HUES6 (cell line): ENCODE data around the gene SNX5.

Source experiments
- H3K27ac ChIP-seq: 2 replicates; pipeline ENCODE4 v1.7.0; 2013; ENCODE audit warnings: low read depth, mild to moderate bottlenecking, low read length, inconsistent platforms
- H3K27me3 ChIP-seq: 2 replicates; pipeline ENCODE4 v1.6.1; 2013; ENCODE audit warnings: low read length; ENCODE audit not compliant: control insufficient read depth, insufficient read depth
- H3K36me3 ChIP-seq: 2 replicates; pipeline ENCODE4 v1.6.1; 2013; ENCODE audit warnings: low read length; ENCODE audit not compliant: control insufficient read depth, insufficient read depth
- H3K4me1 ChIP-seq: 2 replicates; pipeline ENCODE4 v1.6.1; 2013; ENCODE audit warnings: low read length; ENCODE audit not compliant: control insufficient read depth, insufficient read depth
- H3K4me3 ChIP-seq: 2 replicates; pipeline ENCODE4 v1.5.1; 2013; ENCODE audit warnings: low read depth, low read length
- H3K9ac ChIP-seq: one replicate; pipeline ENCODE4 v1.6.1; 2013; ENCODE audit warnings: mild to moderate bottlenecking, low read length
- H3K9me3 ChIP-seq: 2 replicates; pipeline ENCODE4 v1.6.1; 2013; ENCODE audit warnings: low read depth, low read length; ENCODE audit not compliant: control insufficient read depth, insufficient read depth

SNX5 gene

GRCh38 chr20:17928211-17928611 is 40.4 kb downstream of the SNX5 start:
- Histone ChIP-seq H3K9me3 (peaks cover 4% of the 10 kb centered on the region; the same call in 1 of the 2 replicates), H3K9ac (no peak overlapping the region), H3K27ac (no peak overlapping the region), H3K36me3 (no peaks in the 10 kb centered on the region), H3K4me1 (peaks cover 12% of the 10 kb centered on the region), H3K4me3 (no peak overlapping the region), H3K27me3 (no peaks in the 10 kb centered on the region)

DNA sequence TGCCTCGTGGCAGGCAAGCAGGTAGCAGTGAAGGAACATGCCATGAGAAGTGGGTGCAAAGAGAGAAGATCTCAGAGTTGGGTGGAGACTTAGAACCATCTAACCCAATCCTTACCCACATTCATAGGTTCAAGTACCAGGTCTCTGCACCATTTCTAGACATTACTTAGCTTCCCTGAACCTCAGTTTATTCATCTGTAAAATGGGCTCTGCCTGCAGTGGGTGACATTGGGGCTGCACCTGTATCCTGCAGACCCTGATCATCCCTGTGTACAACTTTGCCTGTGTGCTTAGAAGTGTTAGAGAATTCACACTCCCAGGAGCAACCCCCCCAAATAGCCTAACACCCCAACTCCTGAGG is 42.7 kb downstream of the SNX5 start:
- Histone ChIP-seq H3K4me3 (no peak overlapping the region), H3K27me3 (no peaks in the 10 kb centered on the region), H3K4me1 (peaks cover 12% of the 10 kb centered on the region), H3K9me3 (no peaks in the 10 kb centered on the region), H3K27ac (no peak overlapping the region), H3K9ac (no peak overlapping the region), H3K36me3 (no peaks in the 10 kb centered on the region)

- Histone ChIP-seq H3K9ac (no peak overlapping the region), H3K4me3 (no peak overlapping the region), H3K27ac (no peak overlapping the region), H3K9me3 (no peaks in the 10 kb centered on the region), H3K4me1 (peaks cover 12% of the 10 kb centered on the region), H3K36me3 (no peaks in the 10 kb centered on the region), H3K27me3 (no peaks in the 10 kb centered on the region)
Observed at GRCh38 chr20:17925141-17925939, 43.3 kb downstream of the SNX5 start.

DNA sequence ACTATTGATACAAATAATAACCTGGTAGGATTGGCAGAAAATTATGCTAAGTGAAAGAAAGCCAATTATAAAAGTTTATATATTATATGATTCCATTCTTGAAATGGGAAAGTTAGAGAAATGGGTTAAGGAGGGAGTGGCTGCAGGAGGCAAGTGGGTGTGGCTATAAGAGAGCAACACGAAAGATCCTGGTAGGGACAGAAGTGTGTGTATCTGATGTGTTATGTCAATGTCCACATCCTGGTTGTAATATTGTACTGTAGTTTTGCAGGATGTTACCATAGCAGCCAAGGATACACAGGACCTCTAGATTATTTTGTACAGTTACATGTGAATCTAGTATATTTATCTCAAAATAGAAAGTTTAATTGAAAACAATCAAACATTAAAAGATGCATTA is 46.8 kb downstream of the SNX5 start:
- Histone ChIP-seq H3K4me3 (no peak overlapping the region), H3K9ac (no peak overlapping the region), H3K27me3 (no peaks in the 10 kb centered on the region), H3K27ac (no peak overlapping the region), H3K9me3 (no peaks in the 10 kb centered on the region), H3K36me3 (no peaks in the 10 kb centered on the region), H3K4me1 (no peaks in the 10 kb centered on the region)

DNA sequence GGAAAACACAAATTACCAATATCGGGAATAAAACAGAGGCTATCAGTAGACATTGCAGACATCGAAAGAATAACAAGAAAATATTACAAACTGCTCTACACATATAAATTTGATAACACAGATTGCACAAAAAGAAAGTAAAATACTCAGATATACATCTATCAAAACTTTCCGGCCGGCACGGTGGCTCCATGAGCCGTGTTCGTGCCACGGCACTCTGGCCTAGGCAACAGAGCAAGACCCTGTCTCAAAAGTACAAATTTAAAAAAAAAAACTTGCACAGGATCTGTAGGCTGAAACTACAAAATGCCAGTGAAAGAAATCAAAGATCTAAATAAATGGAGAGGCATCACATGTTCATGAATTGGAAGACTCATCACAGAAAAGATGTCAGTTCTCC is 49.4 kb downstream of the SNX5 start:
- no peak overlapping the region for H3K27ac ChIP-seq
- H3K4me1 ChIP-seq: no peaks in the 10 kb centered on the region
- no peaks in the 10 kb centered on the region for H3K36me3 ChIP-seq
- H3K27me3 ChIP-seq: no peaks in the 10 kb centered on the region
- no peaks in the 10 kb centered on the region for H3K9me3 ChIP-seq
- no peak overlapping the region for H3K4me3 ChIP-seq
- no peak overlapping the region for H3K9ac ChIP-seq

DNA sequence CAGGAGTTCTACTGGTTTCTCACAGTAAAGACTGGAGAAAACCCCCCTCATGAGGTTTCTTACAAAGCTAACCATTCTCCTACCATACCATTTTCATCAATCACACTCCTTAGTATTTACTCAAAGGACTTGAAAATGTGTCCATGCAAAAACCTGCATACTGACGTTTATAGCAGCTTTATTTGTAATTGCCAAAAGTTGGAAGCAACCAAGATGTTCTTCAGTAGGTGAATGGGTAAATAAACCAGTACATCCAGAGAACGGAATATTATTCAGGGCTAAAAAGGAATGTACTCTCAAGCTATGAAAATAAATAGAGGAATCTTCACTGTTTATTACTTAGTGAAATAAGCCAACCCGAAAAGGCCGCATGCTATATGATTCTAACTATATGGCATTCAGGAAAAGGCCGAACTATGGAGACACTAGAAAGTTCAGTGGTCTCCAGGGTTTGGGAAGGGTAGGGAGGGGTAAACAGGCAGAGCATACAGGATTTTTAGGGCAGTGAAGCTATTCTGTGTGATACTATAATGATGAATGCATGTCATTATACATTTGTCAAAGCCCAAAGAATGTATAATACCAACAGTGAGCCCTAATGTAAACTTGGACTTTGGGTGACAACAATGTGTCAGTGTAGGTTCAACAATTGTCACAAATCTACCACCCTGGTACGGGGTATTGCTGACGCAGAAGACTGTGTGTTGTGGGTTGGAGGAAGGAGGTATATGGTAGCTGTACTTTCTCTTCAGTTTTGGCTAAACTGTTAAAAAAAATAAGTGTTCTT is 50.6 kb downstream of the SNX5 start:
- H3K27me3 ChIP-seq: no peaks in the 10 kb centered on the region
- H3K36me3 ChIP-seq: no peaks in the 10 kb centered on the region
- no peak overlapping the region for H3K9ac ChIP-seq
- no peak overlapping the region for H3K27ac ChIP-seq
- no peak overlapping the region for H3K4me3 ChIP-seq
- no peaks in the 10 kb centered on the region for H3K9me3 ChIP-seq
- no peaks in the 10 kb centered on the region for H3K4me1 ChIP-seq

GRCh38 chr20:17916433-17916891 is 52.1 kb downstream of the SNX5 start:
- Histone ChIP-seq H3K9ac (no peak overlapping the region), H3K4me1 (no peaks in the 10 kb centered on the region), H3K36me3 (no peaks in the 10 kb centered on the region), H3K27me3 (no peaks in the 10 kb centered on the region), H3K4me3 (no peak overlapping the region), H3K9me3 (no peaks in the 10 kb centered on the region), H3K27ac (no peak overlapping the region)

GRCh38 chr20:17914957-17915356 is 53.6 kb downstream of the SNX5 start:
- no peaks in the 10 kb centered on the region for H3K4me1 ChIP-seq
- no peak overlapping the region for H3K9ac ChIP-seq
- H3K27me3 ChIP-seq: no peaks in the 10 kb centered on the region
- H3K9me3 ChIP-seq: no peaks in the 10 kb centered on the region
- H3K27ac ChIP-seq: no peak overlapping the region
- no peak overlapping the region for H3K4me3 ChIP-seq
- no peaks in the 10 kb centered on the region for H3K36me3 ChIP-seq

DNA sequence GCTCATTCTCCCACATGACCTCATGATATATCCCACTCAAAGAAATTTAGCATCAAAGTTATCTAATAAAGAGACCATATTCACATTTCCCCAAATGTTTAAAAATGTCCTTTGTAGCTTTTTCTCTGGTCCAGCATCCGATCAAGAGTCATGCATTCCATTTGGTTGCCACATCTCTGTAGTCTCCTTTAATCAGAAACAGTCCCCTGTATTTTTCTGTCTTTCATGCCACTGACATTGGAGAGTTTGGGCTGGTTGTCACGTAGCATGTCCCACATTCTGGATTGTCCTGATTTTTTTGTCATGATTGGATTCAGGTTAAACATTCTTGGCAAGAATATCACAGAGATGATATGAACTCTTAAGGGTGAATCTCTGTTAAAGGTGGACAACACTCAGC is 55.7 kb downstream of the SNX5 start:
- H3K9ac ChIP-seq: no peak overlapping the region
- H3K4me3 ChIP-seq: no peak overlapping the region
- H3K4me1 ChIP-seq: no peaks in the 10 kb centered on the region
- no peaks in the 10 kb centered on the region for H3K9me3 ChIP-seq
- H3K36me3 ChIP-seq: no peaks in the 10 kb centered on the region
- H3K27ac ChIP-seq: no peak overlapping the region
- H3K27me3 ChIP-seq: no peaks in the 10 kb centered on the region

GRCh38 chr20:17911927-17912326 is 56.7 kb downstream of the SNX5 start:
- no peaks in the 10 kb centered on the region for H3K4me1 ChIP-seq
- no peak overlapping the region for H3K4me3 ChIP-seq
- no peaks in the 10 kb centered on the region for H3K9me3 ChIP-seq
- no peak overlapping the region for H3K27ac ChIP-seq
- no peaks in the 10 kb centered on the region for H3K36me3 ChIP-seq
- H3K9ac ChIP-seq: no peak overlapping the region
- no peaks in the 10 kb centered on the region for H3K27me3 ChIP-seq

GRCh38 chr20:17910828-17911294 is 57.7 kb downstream of the SNX5 start:
- no peaks in the 10 kb centered on the region for H3K36me3 ChIP-seq
- no peaks in the 10 kb centered on the region for H3K4me1 ChIP-seq
- no peaks in the 10 kb centered on the region for H3K27me3 ChIP-seq
- no peak overlapping the region for H3K27ac ChIP-seq
- no peak overlapping the region for H3K9ac ChIP-seq
- no peak overlapping the region for H3K4me3 ChIP-seq
- H3K9me3 ChIP-seq: no peaks in the 10 kb centered on the region
